DOHH2 (cell line): Measurements from ENCODE around the gene DCTN3.

ENCODE experiments used
- EZH2phosphoT487 ChIP-seq: fragments of 200-600 bp; sonication (generic); IDR thresholded peaks from 2 replicates; pipeline ENCODE4 v1.6.1; 2017; ENCODE audit warnings: borderline replicate concordance, mild to moderate bottlenecking, antibody characterized with exemption, low read length, moderate library complexity, mixed read lengths
- TF ChIP-seq, protein P1 (sequence below): fragments of 200-600 bp; sonication (generic); IDR thresholded peaks from one replicate; pipeline ENCODE4 v1.5.1; 2014; ENCODE audit warnings: antibody characterized with exemption, mild to moderate bottlenecking, low read depth, low read length; ENCODE audit not compliant: poor library complexity, severe bottlenecking

DNA sequence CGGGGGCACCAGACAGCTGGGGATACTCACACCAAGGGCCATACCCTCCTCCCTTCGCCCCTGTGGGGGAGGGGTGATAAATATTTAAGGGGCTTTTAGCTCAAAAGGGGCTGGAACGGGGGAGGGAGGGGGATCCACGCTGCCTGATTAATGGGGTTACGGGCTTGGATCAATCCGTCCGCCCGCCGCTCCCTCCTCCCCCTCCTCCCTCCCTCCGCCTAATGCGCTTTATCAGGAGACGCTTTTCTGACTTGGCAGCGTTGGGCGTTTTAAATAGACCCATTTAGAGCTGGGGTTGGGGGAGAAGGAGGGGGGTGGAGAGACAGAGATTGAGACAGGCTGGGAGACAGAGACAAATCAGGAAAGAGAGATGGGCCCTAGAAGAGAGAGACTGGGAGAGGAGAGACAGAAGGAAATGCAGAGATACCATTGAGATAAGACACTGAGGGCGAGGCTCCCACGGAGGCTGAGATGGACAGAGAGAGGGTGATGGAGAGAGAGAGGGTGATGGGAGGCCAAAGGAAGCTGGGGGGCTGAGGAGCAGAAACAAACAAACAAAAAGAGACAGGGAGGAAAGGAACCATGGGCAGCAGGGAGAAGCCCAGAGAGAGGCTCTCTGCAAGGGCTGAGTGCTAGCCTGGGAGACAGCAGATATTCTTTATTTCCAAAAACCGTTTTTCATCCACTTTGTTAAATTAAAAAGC is 41.0 kb downstream of the DCTN3 start:
- TF ChIP-seq, protein P1, sequence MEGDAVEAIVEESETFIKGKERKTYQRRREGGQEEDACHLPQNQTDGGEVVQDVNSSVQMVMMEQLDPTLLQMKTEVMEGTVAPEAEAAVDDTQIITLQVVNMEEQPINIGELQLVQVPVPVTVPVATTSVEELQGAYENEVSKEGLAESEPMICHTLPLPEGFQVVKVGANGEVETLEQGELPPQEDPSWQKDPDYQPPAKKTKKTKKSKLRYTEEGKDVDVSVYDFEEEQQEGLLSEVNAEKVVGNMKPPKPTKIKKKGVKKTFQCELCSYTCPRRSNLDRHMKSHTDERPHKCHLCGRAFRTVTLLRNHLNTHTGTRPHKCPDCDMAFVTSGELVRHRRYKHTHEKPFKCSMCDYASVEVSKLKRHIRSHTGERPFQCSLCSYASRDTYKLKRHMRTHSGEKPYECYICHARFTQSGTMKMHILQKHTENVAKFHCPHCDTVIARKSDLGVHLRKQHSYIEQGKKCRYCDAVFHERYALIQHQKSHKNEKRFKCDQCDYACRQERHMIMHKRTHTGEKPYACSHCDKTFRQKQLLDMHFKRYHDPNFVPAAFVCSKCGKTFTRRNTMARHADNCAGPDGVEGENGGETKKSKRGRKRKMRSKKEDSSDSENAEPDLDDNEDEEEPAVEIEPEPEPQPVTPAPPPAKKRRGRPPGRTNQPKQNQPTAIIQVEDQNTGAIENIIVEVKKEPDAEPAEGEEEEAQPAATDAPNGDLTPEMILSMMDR, result no peak
- no peak for TF ChIP-seq EZH2phosphoT487
